Measurements from ENCODE around the gene UFSP1. TPM values are rescaled to one million over a fixed set of nuclear protein-coding genes. Genes with fewer than 3 reads are reported as not detected.

The UFSP1 gene
- total RNA-seq, 1 donor from 2014 or later: 14.3 TPM

DNA sequence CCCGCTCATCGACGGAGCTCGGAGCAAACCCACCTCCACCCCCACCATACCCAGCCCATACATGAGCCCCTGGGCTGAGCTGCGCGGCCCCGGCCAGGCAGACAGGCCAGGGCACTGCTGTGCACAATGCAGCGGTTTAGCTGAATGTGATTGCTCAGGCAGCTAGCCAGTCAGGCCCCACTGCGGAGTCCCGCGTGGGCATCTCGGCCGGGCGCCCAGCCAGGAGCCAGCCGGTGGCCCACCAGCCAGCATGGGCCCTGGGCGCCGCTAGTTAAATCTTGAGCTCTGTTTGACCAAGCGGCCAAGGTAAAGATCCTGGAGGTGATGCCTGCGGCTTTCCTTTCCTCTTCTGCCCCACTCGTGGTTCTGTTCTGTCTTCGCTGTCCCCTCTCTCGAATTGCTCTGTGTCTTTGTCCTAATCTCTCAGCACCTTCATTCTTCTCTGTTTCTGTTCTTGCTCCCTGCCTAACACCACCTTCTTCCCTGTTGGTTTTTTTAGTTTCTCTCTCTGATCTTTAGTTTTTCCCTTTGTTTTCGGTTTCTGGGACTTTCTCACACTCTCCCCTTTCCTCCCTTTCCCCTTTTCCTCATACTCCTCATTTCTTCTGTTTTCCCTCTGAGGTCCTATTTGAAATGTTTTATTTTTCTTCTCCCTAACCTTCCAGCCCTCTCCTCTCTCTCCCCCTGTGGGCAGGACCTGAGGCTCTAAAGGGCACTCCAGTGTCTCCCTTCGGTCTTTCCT is 6.6 kb downstream of the UFSP1 start:
- no peak for DNase-seq (ENCODE audit: low read depth)

DNA sequence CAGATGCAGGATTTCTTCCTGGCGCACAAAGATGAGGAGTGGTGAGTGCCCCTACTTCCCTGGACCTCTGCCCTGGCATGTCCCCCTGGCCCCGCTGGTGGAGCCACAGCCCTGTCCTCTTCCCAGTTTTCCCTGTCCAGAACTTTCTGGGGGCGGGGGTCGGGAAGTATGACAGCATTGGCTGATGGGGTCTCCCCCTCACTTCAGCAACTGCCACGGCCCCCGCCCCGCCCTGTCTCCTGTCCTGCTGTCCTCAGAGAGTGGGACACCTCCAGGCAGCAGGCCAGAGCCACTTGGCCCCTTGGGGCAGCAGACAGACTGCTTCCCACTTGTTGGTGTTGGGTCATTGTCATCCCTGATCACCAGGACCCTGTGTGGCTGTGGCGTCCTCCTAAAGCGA is 7.3 kb downstream of the UFSP1 start:
- no peak for DNase-seq (ENCODE audit: low read depth)

DNA sequence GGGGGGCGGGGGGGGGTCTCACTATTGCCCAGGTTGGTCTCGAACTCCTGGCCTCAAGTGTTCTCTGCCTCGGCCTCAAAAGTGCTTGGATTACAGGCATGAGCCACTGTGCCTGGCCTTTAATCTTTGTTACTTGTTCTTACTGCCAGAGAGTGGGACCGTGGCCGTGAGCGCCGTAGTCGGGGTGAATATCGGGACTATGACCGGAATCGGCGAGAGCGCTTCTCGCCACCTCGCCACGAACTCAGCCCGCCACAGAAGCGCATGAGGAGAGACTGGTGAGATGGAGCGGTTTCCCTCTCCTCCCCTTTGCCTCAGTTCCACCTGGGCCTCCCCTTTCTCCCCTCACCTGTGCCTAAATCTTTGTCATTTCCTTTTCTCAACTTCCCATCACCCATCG is 8.4 kb downstream of the UFSP1 start:
- DNase-seq (ENCODE audit: low read depth): no peak

DNA sequence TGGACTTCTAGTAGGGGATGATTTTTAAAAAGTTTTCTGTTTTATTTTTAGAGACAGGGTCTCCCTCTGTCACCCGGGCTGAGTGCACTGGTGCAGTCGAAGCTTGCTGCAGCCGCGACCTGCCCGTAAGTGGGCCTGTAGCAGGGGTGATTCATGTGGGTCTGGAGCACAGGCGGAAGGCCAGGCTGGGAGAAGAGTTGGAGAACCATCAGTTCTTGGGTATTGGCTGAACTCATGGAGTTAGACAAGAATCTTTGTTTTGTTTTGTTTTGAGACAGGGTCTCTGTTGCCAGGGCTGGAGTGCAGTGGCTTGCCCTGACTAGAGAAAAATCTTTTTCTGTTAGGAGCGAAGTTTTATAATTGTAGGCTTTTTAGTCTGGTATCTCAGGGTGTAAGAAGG is 8.9 kb downstream of the UFSP1 start:
- no peak for DNase-seq (ENCODE audit: low read depth)

DNA sequence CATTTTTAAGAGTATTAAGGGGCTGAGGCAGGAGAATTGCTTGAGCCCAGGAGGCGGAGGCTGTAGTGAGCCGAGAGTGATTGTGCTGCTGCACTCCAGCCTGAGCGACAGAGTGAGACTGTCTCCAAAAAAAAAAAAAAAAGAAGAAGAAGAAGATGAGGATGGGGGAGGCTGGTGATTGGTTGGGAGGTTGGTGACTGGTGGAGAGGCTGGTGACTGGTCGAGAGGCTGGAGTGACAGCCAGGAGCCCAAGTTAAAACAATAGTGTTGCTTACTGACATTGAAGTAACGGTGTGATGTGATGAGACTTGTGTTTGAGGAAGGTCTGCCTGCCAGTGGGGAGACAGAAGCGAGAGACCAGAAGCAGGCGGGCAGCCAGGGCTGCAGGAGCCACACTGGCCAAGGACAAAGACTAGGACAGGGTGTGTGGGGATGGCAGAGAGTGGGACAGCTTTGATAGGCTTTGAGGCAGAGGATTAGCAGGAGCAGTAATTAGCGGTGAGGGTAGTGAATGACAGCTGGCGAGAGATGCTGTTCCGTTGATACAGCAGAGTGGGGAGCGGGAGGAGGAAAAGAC is 9.7 kb downstream of the UFSP1 start:
- DNase-seq (ENCODE audit: low read depth): no peak

DNA sequence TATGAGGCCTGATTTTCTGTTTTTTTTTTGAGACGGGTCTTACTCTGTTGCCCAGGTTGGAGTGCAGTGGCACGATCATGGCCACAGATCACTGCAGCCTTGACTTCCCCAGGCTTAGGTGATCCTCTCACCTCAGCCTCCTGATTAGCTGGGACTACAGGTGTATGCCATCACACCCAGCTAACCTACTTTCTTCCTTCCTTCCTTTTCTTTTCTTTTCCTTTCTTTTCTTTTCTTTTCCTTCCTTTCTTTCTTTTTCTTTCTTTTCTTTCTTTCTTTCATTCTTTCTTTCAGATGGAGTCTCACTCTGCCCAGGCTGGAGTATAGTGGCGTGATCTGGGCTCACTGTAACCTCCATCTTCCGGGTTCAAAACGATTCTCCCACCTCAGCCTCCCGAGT is 10.8 kb downstream of the UFSP1 start:
- DNase-seq (ENCODE audit: low read depth): no peak

DNA sequence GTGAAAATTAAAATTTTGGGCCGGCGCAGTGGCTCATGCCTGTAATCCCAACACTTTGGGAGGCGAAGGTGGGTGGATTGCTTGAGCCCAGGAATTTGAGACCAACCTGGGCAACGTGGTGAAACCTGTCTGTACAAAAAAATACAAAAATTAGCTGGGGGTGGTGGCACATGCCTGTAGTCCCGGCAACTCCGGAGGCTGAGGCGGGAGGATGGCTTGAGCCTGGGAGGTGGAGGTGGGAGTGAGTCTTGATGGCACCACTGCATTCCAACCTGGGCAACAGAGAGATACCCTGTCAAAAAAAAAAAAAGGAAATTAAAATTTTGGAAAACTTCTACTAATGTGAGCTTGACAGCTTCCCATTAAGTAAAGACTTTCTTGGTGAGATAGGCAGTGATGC is 11.5 kb downstream of the UFSP1 start:
- DNase-seq (ENCODE audit: low read depth): no peak

DNA sequence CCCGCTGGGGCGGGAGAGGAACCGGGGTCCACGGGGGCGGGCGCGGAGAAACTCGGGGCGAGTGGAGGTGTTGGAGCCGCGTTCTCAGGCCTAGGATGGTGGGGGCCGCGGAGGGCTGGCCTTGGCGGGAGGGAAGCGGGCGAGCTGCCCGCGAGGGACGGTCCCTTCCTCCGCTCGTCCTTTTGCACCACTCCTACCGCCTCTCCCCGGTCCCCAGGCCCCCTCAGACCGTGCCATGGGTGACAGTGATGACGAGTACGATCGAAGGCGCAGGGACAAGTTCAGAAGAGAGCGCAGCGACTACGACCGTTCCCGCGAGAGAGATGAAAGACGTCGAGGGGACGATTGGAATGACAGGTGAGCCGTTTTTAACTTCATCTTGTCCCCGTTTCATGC is 14.2 kb downstream of the UFSP1 start:
- peak; percentile 47 for DNase-seq (ENCODE audit: low read depth)

DNA sequence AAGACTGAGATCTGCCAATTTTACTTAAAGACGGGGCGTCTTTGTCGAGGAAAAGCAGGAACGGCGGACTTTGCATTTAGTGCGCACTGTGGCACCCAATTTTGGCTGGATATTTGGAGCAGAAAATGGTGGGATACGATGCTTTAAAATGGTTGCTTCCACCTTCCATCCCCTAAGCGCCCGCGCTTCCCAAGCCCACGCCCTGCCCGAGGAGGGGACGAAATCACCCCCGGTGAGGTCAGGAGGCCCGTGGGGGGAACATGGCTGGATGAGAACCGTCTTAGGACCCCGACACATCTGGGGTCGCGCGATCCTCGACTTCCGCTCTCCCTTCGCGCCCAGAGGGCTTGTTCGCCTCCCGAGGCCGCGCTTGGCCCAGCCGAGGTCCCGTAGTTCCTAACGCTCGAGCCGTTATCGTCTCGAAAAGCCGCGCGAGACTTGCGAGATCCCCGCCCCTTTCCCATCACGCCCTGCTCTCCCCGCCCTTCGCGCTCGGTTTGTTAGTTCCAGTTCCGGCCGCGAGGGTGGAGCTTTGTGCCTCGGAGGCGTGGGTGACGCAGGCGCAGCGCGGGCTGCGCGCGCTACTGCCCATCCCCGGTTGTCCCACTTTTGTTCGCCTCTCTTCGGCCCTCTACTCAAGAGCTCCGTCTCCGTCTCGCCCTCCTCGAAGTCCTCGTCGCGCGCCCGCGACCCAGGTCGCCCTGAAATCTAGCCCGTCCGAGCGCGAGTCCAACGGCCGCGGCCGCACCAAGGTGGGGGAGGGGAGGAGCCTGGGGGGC is 14.7 kb downstream of the UFSP1 start, which contains the start of gene SRRT:
SRRT (plus strand) TSS at position 527 of the 779 bp plus-strand sequence. CDS start 488 bp downstream, outside the sequence.
- peak; percentile 100 for DNase-seq (ENCODE audit: low read depth)

DNA sequence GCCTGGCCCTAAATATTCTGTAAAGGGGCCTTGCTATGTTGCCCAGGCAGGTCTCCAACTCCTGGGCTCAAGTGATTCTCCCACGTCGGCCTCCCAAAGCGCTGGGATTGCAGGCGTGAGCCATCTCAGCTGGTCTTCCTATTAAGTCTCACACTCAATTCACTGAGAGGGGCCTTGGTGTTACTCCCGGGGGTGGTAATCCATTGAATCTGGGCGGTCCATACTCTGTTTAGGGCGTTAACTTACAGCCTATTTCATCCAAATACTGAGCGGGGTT is 15.3 kb downstream of the UFSP1 start:
- no peak for DNase-seq (ENCODE audit: low read depth)

DNA sequence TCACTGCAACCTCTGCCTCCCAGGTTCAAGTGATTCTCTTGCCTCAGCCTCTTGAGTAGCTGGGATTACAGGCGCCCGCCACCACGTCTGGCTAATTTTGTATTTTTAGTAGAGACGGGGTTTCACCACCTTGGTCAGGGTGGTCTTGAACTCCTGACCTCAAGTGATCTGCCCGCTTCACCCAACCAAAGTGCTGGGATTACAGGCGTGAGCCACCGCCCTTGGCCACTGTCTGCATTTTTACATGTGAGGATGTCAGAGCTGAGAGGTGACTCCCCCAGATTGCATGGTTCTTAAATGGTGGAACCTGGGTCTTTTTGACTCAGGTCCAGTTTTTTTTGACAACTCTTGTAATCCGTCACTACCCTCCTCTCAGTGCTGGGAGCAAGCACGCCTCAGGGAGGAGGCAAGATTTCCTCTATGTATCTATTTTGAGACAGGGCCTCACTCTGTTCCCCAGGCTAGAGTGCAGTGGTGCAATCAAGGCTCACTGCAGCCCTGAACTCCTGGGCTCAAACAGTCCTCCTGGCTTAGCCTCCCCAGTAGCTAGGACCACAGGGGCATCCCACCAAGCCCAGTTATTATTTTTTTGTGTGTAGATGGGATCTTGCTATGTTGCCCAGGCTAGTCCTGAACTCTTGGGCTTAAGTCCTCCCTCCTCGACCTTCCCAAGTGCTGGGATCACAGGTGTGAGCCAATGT is 15.8 kb downstream of the UFSP1 start:
- DNase-seq (ENCODE audit: low read depth): no peak

DNA sequence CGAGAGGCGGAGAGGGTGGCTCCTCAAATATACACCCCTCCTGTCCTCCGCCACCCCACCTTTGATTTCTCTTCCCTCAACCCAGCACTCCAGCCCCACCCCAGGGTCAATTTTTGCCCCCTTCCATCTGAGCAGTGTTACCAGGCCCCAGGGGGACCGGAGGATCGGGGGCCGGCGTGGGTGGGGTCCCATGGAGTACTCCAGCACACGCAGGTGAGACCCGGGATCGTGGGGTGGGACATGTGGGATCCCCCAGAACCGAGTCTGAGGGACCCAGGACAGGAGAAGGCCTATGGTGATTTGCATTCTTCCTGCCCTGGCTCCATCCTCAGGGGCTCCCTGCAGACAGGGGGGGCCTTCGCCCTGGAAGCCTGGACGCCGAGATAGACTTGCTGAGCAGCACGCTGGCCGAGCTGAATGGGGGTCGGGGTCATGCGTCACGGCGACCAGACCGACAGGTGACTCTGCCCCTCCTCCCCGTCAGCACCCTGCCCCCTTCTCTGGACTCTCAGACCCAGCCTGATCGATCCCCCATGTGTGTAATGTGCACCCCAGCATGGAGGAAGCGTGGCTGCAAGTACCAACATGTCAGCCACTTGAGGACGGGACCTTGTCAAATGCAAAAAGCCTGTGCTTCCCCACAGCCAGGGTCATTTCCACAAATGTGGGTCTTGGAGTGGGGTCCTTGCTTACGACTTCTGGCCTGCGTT is 21.6 kb downstream of the UFSP1 start:
- peak; percentile 27 for DNase-seq (ENCODE audit: low read depth)

DNA sequence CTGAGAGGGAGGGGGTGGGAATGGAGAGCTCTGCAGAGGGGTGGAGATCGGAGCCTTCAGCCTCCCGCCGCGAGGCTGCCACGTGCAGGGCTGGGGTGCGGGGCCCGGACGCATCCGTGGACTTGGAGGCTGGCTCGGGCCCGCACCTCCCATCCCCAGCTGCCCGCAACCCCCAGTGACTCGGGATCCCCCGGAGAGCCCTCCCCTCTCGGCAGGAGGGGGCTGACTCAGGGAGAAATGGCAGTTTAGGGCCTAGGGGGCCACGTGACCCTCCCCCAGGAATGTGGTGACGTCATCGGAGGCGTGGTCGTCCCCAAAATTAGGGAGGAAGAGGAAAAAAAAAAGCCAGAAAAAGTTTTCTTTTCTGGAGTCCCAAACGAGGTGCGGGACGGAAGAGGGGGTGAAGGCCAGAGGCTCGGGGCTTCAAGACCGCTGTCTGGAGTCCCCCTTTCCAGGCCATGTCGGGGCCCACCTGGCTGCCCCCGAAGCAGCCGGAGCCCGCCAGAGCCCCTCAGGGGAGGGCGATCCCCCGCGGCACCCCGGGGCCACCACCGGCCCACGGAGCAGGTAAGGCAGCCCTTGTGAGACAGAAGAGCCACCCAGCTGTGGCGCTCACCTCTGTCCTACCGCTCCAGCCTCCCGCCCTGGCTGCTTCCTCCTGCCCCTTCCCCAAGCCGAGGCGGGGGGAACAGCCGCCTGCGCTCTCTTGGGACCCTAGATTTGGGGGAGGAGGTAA is 22.3 kb downstream of the UFSP1 start, which contains the start of gene TRIP6:
TRIP6 (plus strand) TSS at position 348 of the 736 bp plus-strand sequence; CDS start at position 459, 111 bp downstream.
- DNase-seq (ENCODE audit: low read depth): peak; percentile 97

DNA sequence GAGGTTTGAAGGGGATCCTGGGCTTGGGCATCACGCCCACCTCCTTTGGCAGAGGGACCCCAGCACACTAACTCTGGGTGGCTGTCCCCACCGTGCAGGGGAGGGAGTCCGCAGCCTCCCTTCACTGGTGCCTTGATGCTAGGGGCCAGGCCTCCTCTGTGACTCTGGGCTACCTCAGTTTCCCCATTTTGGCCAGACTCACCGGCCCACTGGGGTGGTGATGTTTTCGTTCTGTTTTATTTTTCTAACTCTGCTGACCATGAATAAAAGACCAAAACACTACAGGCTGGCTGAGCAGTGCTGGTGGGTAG is 22.8 kb downstream of the UFSP1 start:
- DNase-seq (ENCODE audit: low read depth): no peak

DNA sequence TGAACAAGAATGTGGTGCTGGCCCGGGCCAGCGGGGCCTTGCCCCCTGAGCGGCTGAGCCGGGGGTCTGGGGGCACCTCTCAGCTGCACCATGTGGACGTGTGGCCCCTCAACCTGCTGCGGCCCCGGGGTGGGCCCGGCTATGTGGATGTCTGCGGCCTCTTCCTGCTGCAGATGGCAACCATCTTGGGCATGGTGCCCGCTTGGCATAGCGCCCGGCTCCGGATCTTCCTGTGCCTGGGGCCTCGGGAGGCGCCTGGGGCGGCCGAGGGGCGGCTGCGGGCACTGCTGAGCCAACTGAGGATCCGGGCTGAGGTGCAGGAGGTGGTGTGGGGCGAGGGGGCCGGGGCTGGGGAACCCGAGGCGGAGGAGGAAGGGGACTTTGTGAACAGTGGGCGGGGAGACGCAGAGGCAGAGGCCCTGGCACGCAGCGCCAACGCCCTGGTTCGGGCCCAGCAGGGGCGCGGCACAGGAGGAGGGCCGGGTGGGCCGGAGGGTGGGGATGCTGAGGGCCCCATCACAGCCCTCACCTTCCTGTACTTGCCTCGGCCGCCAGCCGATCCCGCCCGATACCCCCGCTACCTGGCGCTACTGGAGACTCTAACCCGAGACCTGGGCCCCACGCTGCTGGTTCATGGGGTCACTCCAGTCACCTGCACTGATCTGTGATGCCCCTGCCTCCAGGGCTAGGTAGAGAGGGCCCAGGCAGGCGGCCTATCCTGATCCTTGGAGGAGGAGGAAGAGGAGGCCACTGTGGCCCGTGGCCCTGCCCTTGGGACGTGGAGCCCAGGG is 23.4 kb downstream of the UFSP1 start:
- DNase-seq (ENCODE audit: low read depth): peak; percentile 84

DNA sequence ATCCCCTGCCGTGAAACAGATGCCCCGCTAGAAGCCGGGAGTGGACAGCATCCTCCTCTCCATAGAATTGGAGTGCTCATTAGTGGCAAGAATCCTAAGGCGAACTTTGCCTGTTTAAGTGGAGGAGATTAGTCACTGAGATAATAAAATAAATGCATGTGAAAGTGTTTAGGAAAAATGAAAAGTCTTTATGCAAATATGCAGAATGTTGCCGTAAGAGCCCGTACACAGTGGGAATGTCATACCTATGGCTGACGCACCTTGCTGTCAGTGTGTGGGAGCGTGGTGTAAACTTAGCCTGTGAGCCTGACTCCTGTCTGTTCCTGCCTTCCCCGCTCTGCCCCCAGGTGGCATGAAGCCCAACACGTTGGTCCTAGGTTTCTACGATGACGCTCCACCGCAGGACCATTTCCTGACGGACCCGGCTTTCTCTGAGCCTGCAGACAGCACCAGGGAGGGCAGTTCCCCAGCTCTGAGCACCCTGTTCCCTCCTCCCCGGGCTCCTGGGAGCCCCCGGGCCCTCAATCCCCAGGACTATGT is 24.1 kb downstream of the UFSP1 start:
- no peak for DNase-seq (ENCODE audit: low read depth)

DNA sequence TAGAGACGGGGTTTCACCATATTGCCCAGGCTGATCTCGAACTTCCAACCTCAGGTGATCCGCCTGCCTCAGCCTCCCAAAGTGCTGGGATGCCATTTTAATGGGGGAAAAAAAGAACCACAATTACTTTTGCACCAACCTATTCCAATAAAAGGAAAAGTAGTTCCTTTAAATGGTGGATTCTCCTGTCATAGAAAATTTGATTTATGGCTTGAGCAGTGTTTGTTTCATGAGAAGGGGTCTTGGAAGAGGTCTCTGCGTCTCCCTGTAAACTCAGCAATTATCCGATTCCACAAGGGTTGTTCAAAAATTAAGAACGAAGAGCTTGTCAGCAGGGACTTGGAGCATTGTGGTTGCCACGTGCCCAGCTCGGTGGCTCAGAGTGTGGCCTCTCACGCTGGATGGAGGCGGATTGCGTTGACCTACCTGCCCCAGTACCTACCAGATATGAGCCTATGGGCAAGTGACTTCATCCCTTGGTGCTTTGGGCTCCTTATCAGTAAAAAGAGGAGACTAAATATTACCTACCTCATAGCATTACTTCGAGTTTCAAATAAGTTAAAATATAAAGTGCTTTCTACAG is 25.2 kb downstream of the UFSP1 start:
- no peak for DNase-seq (ENCODE audit: low read depth)

DNA sequence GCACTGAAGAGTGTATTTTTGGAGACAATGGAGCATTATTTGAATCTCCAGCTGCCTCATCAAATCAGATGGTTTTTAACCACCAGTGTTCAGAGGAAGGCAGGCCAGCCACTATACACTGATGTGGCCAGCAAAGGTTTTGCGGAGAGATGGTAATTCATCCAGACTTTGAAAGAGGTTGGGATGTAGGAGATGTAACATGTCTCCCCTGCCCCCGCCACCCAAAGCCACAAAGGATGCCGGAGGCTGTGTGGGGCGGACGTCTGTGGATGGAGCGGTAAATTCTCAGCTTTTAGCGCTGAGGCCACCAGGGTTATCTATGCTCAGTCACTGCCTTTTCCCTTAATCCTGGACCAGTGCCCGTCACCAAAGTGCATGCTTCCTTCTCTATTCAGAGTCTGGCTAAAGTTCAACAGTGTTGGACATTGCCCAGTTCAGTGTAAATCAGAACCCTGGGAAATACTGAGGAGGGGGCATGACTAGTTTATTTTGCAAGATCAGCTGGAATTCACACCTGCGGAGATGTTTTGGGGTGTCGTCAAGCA is 26.0 kb downstream of the UFSP1 start:
- DNase-seq (ENCODE audit: low read depth): peak; percentile 61

DNA sequence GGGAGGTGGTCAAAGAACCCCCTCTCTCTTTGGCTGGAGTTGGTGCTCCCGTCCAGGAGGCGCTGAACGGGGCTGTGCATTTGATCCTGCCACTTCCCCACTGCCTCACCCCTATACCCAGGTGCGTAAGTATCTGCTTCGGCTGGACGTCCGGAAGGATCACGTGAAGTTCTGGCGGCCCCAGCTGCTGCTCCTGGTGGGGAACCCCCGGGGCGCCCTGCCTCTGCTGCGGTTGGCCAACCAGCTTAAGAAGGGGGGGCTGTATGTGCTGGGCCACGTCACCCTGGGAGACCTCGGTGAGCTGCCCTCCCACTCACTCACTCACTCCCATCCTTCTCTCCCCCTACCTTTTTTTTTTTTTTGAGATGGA is 27.9 kb downstream of the UFSP1 start:
- no peak for DNase-seq (ENCODE audit: low read depth)
